Ramos (cell line): Measurements from ENCODE around the gene CHIA.

Experiments
- in situ Hi-C: fragments of 300-500 bp; cut with MboI; formaldehyde crosslinking; loops from one replicate; pipeline ENCODE4 v1.14.3; 2022; ENCODE audit warnings: low sequenced_read_pairs; ENCODE audit not compliant: unreplicated experiment

The CHIA gene

DNA sequence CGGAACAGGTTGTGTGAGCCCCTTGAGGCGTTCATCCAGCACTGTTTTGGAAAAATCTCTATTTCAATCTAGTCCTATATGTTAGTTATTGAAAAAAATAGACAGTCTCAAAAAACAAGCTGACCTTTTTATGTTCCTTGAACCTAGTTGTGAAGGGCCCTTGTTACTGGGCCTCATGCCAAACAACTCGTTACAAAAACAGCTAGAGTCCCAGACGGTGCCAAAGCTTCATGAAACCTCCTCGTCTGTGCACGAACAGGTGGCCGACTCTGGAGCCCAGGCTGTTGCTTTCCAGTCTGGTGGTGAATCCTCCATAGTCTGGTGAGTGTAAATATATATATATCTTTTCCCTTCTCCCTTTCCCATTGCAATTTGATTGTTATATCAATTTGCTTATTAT, at the start of gene CHIA:
CHIA (plus strand) TSS at position 222 of the 400 bp plus-strand sequence. CDS start 19,617 bp downstream, outside the sequence.
- in situ Hi-C loops = no loop called here

DNA sequence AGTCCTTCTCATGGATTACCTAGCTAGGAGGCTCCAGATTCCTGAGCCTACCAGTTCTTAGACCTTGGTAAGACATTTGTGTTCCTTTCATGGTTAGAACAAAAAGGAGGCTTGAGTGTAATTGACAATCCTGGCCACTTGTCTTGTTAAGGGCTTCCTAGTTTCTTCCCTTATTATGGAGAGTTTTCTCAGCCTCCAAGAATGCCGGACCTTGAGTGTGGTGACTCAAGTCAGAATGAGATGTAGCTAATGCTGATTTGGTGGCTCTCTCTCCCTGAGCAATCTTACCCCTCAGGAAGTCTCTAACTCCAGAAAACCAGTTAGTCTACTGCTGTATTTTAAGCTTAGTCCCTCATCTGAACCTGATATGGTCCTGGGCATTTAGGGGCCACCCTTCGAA, 48.9 kb upstream of the CHIA start:
- in situ Hi-C loops = no loop called here

DNA sequence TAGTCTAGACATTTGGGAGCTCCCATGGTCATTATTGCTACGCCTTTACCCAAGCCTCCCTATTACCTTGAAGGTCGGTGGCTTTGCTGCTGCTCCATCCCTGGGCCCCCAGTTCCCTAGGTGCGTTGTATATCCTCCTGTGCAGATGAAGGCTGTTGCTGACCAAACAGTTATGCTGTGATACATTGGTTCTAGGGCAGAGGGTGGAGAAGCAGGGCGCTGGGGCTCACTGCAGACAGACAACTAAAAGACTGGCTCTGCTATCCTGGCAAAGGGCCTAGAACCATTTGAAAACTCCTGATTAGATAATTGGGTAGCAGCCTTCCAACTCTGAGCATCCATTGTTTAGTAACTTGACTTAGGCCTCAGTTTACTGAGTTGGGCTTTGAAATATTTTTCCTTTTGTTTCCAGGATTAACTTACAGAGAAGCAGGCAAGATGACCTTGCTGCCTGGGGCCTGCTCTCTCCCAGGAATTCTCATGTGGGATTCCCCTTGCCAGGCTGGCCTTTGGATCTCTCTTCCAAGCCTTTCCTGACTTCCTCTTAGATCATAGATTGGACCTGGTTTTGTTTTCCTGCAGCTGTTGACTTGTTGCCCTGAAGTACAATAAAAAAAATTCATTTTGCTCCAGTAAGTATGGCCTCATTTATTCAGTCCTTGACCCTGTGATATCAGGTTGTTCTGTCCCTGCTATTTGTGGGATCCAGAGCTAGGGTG, 47.7 kb upstream of the CHIA start:
- in situ Hi-C loops = no loop called here

DNA sequence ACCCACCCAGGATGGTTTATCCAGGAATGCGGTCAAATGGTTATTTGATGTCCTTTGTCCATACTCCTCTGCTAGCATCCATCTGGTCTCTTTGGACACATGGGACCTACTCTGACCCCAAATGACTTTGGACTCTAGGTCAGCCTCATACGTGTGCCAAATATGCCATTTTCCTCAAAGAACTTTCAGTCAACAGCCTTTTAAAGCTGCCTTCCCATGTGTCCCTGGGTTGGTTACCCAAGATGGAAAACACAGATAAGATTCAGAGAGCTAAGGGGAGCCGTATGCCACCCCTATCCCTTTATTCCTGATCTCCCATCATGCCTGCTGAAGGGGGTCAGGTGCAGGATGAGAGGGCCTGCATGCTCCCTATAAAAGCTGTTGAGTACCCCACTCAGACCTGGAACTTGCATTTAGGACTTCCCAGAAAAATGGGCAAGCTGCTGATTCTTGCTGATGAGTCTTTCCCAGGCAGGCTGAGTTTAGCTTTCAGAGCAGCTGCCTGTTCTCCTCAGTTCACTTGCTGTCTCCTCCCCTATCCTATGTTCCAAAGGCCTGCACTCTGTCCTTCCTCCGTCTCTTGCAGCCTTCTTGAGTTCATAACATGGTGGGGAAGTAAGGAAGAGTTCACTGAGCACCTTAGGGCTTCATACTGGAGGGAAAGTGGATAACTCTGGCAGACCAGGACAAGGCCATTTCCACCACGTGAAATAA, 43.4 kb upstream of the CHIA start:
- in situ Hi-C loops = no loop called here

DNA sequence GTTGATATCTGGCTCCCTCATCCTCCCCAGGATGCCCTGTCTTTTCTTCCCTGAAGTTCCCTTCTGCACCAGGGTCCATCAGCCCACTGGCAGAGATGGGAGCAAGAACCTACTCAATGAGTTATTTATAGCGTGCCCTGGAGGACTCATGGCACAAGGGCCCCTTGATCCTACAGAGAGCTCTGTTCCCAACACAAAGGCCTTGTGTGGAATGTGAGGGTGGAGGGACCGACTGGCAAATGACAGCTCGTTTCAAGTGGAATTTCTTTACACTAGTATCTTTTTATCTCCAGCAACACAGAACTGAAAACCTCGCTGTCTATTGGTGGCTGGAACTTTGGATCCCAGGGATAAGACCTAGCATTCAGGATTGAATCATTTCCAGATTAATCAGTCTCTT, 40.7 kb upstream of the CHIA start:
- in situ Hi-C loops = no loop called here

DNA sequence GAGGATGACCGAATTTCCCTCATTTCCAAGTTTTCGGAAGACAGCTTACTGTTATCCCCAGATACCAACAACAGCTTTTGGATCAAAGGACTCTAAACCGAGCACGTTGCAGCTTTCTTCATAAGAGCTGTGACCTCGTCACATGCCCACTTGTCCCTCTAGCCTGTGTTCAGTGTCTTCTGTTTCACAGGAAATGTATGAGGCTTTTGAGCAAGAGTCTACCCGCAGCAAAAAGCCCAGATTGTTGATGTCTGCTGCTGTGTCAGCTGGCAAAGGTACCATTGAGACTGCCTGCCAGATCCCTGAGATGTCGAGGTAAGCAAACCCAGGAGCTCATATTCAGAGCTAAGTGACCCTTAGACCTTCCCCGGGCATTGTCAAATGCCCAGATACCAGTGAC, 39.1 kb upstream of the CHIA start:
- in situ Hi-C loops = no loop called here

DNA sequence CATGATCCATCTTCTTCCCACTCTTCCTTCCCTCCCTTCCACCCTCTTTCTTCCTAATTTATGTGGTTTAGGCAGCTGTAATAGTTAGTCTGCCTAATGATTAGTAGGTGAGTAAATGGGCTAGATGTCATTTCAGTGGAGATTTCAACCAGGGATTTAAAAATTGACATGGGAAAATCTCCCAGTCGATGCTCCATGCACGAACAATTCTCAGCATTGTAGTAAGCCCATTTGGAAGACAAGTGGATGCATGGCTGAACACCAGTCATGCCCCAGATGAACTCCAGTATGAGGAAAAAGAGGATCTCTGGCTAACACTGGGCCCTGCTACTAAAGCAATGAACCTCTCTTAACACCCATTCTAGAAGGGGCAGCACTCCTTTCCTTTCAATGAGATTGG, 37.9 kb upstream of the CHIA start:
- in situ Hi-C loops = no loop called here

DNA sequence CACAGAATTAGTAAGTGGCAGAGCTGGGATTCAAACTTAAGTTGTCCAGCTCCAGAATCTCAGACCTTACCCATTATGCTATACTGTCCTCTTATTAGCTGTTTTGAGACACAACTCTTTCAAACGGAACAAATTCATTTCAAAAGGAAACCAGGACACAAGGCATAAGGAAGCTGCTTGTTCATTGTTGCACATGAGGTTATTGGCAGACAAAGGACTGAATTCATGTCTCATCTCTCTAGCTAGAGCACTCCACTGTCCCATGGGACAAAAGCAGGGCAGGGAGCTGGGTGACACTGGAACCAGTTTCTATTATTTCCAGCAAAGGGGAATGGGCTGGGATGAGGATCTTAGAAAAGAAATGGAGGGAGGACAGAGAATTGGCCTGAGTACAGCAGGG, 36.8 kb upstream of the CHIA start:
- in situ Hi-C loops = no loop called here

DNA sequence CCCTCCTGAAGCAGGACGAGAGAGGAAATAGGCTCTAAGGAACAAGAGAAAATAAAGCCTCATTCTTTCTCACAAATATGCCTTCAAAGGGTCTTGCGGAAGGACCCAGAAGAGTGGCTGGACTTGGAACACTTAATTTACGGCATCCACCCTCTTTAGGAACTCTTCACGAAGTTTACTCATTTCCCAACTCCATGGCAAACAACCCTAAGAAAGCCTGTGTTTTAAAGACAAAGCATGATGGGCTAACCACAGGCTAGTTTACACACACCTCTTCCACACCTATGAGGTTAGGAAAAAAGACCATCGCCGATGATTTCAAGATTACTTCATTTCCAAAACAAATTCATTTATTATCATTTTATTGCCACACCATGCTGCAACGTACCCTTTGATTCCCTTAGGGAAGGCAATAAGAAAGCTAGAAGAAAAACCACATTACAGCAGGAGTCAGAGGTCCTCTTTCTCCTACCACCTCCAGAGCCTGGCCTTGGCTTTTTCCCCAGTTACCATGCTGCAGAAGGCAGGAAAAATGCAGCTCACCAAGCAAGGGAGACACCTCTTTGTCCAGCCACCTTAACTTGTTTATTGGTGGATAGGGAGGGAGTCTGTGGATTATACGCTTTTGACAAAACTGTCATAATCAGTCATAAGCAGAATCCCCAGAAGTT, 33.5 kb upstream of the CHIA start:
- in situ Hi-C loops = no loop called here

DNA sequence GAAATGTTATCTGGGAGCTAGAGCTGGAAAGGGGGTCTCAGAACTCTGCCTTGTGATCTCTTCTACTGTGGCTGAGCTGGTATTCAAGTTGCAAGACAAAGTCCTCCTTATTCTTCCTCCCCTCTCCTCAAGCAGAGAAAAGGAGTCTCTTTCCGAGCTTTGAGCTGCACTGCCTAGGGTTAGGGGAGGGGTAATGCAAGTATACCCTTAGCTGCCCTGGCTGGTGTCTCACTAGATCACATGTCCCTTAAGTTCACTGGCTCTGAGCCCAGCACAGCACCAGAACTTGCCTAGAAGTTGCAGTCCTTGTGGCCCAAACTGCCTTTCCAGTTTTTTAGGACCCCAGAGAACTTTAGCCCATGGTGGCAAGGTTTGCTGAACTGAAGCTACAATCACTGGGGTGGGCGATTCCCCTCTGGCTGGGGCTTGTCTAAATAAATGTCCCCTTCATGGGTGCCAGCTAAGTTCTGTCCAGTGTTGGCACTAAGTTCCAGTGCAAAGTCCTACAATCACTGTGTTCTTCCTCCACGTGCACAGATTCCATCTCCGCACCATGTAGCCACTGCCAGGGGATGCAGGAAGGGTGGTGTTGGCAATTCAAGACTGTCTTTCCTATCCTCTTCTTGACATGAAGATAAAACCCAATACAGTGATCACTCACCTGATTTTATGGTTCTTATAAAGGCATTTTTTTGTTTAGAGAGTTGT, 22.7 kb upstream of the CHIA start:
- in situ Hi-C loops = no loop called here

DNA sequence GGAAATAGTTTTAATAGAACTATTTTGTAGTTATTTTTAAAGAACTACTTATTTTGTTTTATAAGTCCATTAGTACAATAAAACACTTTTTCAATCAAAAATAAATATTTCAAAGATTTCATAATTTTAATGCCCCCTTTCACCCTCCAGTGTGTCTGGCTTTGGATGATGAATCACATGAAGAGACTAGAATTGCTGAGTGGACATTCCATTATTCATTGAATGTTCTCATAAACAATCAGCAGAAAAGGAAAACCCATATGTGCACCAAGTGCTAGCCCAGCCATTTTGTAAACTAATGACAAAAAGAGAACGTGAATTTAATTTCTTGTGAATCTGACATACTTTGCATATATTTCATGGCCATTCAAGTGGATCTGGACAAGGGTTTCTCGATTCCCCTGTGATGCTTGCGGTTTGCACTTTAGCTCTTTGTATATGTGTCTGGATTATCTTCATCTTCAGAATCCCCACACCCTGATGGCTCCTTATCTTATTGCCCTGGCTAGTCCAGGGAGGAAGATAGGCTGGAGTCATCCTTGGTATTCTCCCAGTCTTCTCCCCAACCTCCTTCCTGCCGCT, 20.7 kb upstream of the CHIA start:
- in situ Hi-C loops = no loop called here

DNA sequence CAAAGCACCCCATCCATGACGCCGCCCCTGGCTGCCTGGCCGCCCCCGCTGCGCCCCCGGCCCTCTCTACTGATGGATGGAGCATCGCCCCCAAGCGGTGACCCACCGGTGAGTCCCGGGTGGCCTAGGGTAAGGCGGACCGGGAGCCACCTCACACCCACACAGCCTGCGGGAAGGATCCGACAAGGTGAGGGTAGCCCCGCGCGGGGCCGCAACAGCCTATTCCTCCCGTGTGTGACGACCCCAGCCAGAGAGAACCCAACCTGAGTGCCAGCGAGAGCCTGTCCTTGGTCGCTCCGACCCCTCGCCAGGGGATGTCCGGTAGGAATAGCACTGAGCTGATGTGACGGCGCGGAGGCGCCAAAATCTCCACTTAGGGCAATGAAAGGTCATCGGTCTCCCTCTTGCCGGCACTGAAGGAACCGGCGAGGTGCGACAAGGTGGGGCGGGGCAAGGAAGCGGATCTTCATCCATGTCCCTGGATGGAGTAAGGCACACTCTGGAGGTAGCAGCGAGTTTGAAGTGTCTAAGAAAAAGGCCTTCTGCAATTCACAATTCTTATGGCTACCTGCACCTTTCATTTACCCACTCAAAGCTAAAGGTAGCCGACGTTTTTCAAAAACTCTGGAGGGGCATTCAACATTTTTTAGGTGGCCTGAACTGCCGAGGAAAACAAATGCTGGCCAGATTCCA, 19.7 kb upstream of the CHIA start:
- in situ Hi-C loops = no loop called here

DNA sequence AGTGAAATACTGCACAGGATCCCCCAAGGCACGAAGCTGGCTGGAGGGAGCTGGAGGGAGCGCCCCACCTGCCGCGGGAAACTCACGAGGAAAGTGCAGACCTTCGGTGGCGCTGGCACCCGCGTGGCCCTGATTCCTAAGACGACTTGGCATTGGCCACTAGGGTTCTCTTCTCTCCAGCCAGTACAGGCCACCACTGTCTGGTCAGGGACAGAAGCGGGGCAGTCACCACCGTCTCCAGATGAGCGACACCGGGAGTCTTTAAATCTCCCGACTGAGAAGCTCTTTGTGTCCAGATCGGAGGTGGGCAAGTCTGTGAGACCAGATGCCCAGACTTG, 19.2 kb upstream of the CHIA start:
- in situ Hi-C loops = no loop called here

DNA sequence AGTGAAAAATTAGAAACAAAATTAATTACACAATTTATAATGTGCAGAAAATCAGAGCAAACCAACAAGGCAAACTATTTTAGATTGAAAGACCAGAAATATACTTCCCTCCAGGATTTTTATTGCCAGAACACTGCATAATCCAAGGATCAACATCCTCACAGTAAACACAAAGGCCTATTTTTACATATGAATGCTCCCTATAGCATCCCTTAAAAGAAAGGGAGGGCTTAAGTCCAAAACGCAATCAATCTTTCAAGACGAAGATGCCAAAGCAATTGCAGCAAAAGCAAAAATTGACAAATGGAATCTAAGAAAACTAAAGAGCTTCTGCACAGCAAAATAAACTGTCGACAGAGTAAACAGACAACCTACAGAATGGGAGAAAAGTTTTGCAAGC, 18.6 kb upstream of the CHIA start:
- in situ Hi-C loops = no loop called here

DNA sequence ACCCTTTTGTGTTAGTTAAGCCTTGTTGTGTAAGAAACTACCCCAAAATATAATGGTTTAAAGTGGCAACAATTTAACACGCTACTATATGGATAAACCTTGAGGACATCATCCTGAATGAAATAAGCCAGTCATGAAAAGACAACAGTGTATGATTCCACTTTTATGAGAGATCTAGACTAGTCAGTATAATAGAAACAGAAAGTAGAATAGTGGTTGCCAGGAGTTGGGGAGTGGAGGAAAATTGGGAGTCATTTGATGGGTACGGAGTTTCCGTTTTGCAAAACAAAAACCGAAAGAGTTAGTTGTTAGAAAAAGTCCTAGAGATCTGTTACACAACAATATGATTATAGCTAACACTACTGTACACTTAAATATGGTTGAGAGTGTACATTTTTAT, 16.0 kb upstream of the CHIA start:
- in situ Hi-C loops = no loop called here

DNA sequence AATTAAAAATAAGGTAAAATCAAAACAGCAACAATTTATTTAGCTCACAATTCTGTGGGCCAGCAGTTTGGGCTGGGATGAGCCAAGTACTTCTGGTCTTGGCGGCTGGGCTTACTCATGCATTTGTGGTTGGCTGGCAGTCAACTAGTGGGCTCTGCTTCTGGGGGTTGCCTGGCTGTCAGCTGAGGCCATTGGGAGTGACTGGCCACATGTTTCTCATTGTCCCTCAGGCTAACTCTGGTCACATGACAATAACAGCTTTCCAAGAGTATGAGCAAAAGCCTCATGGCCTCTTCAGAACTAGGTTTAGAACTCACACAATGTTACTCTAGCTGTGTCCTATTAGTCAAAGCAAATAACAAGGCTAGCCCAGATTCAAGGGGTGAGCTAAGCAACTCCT, 15.6 kb upstream of the CHIA start:
- in situ Hi-C loops = no loop called here

DNA sequence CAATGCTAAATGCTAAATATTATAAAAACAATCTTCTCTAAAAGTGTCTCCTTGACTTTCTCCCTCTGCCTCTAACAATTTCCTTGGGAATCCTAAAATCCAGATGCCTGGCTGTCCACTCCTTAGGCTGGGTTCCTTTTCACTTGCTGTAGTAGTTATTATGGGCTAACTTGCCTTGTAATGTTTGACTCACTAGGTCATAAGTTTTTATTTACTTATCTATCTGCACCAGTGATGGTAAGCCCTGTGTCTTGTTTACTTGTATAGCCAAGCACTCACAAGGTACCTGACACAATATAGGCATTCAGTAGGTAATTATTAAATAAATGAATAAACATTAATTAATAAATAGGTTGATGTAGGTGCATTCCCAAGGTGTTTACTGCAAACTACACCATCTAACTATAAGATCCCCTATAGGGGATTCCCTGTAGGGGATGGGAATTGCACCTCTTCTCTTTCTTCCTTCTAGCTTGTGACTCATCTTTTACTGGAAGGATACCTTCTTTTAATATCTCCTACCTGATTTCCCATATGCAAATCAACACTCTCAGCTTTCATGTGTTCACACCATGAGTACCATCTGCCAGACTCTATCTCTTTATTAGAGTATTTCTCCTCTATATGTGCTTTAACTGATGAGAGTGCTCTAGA, 14.7 kb upstream of the CHIA start:
- in situ Hi-C loops = no loop called here

DNA sequence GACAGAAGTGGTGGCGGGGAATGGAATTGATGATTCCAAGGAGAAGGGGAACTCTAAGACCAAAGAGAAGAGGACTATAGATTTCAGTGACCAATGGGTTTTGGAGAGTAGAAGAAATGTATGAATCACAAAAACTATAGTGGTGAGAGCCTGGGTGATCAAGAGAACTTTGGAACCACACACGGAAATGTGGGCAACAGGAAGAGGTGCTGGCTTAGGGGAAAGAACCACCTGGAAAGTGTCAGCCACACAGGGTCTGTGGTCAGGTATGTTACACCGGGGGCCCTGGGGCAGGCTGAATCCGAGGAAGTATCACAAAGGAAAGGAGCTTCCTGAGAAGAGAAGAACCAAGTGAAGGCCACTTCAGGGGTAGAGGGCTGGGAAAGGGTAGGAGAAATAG, 11.5 kb upstream of the CHIA start:
- in situ Hi-C loops = no loop called here

DNA sequence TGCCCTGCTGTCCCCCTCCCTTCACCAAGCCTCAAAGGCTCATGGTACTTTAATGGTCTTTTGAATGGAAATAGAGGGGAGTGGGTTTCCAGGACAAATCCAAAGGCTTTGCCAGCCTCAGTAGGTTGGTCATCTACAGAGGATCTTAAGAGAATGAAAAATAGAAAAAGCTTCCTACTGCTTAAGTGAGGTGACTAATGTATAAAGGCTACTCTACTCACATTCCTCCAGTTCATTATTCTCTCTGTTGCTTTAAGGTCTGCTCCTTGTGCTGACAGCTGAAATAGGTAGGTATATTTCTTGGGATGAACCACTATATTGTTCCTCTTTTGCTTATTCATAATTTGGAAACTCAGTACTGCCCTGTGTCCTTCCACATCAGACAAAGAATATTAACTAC, 10.4 kb upstream of the CHIA start:
- in situ Hi-C loops = no loop called here

DNA sequence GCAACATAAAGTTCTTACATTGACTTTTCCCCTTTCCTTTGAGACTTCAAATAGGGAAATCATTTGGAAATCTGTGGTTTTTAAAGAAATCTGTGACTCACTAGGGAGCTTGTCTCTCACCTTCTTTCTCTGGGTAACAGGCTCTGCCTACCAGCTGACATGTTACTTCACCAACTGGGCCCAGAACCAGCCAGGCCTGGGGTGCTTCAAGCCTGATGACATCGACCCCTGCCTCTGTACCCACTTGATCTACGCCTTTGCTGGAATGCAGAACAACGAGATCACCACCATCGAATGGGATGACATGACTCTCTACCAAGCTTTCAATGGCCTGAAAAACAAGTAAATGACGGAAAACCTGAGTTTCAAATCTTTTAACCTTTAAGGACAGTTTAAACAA, 9.2 kb upstream of the CHIA start:
- in situ Hi-C loops = no loop called here
